Stimulated activated CD4-positive, alpha-beta T cell treated with anti-CD3 and anti-CD28 coated beads, TNF-alpha, amount 100 ng/mL, for 24 hours (primary cell): ENCODE results near the gene RHPN2.
"Not testable (repeated sequence)": the region's sequence is repeated elsewhere in the genome, so short reads cannot be mapped to it uniquely, and the experiment has no call there.

Source experiments
- DNase-seq, 3 experiments: peaks; one replicate each; pipeline ENCODE4 v3.0.0-alpha.2; 2020; ENCODE audit warnings: low read depth in 3 of 3

The RHPN2 gene

GRCh38 chr19:33029746-33030303 is 34.9 kb downstream of the RHPN2 start:
- DNase-seq = no peak

GRCh38 chr19:33026602-33027001 is 38.1 kb downstream of the RHPN2 start:
- not testable (repeated sequence) for DNase-seq

- not testable (repeated sequence) for DNase-seq
Observed at GRCh38 chr19:33025468-33026238, 39.0 kb downstream of the RHPN2 start.

- DNase-seq = no peak
Observed at GRCh38 chr19:33024398-33024797, 40.3 kb downstream of the RHPN2 start.

GRCh38 chr19:33022472-33023116 is 42.1 kb downstream of the RHPN2 start:
- no peak for DNase-seq

- DNase-seq = not testable (repeated sequence)
Observed at GRCh38 chr19:33010891-33011290, 53.8 kb downstream of the RHPN2 start.

- no peak for DNase-seq
Observed at GRCh38 chr19:33008738-33009137, 56.0 kb downstream of the RHPN2 start.

GRCh38 chr19:33005440-33005839 is 59.2 kb downstream of the RHPN2 start:
- DNase-seq = no peak

GRCh38 chr19:33003424-33004024 is 61.2 kb downstream of the RHPN2 start:
- DNase-seq = not testable (repeated sequence)

GRCh38 chr19:33002126-33002865 is 62.4 kb downstream of the RHPN2 start:
- DNase-seq = not testable (repeated sequence)

GRCh38 chr19:33000910-33001309 is 63.8 kb downstream of the RHPN2 start:
- DNase-seq = no peak

- DNase-seq = no peak
Observed at GRCh38 chr19:33000510-33000909, 64.2 kb downstream of the RHPN2 start.

- no peak for DNase-seq
Observed at GRCh38 chr19:32998722-32999121, 66.0 kb downstream of the RHPN2 start.

- DNase-seq = no peak
Observed at GRCh38 chr19:32997716-32998355, 66.9 kb downstream of the RHPN2 start.

GRCh38 chr19:32997061-32997464 is 67.6 kb downstream of the RHPN2 start:
- DNase-seq = not testable (repeated sequence)

- not testable (repeated sequence) for DNase-seq
Observed at GRCh38 chr19:32995966-32996365, 68.7 kb downstream of the RHPN2 start.

- DNase-seq = no peak
Observed at GRCh38 chr19:32988724-32989123, 76.0 kb downstream of the RHPN2 start.

- DNase-seq = not testable (repeated sequence)
Observed at GRCh38 chr19:32988254-32988653, 76.4 kb downstream of the RHPN2 start.

- DNase-seq = not testable (repeated sequence)
Observed at GRCh38 chr19:32982488-32982887, 82.2 kb downstream of the RHPN2 start.

GRCh38 chr19:32979807-32980206 is 84.9 kb downstream of the RHPN2 start:
- DNase-seq = not testable (repeated sequence)

GRCh38 chr19:32977813-32978212 is 86.9 kb downstream of the RHPN2 start:
- not testable (repeated sequence) for DNase-seq
